ENCODE data around the gene TCF7L2. TPM values are rescaled to one million over a fixed set of nuclear protein-coding genes. Genes with fewer than 3 reads are reported as not detected.

The TCF7L2 gene
- total RNA-seq, 1 donor from 2014 or later: 49.3 TPM

GRCh38 chr10:113058523-113059370 is 108.7 kb downstream of the TCF7L2 start:
- TF ChIP-seq CTCF (IDR thresholded peaks at IDR 0.05; ENCODE audit: unreplicated experiment): no peak
- Mint-ChIP-seq H3K4me1 (ENCODE audit: unreplicated experiment) (peaks cover 38% of the 10 kb centered on the region), H3K9me3 (ENCODE audit: unreplicated experiment) (no peaks in the 10 kb centered on the region), H3K4me3 (ENCODE audit: unreplicated experiment) (no peak overlapping the region), H3K36me3 (ENCODE audit: low read depth, unreplicated experiment) (peaks cover 6% of the 10 kb centered on the region), H3K27me3 (ENCODE audit: unreplicated experiment) (peaks cover 3% of the 10 kb centered on the region), H3K27ac (ENCODE audit: unreplicated experiment) (no peak overlapping the region)
- DNase-seq (ENCODE audit: low spot score): peak; percentile 23

GRCh38 chr10:113059371-113059780 is 109.3 kb downstream of the TCF7L2 start:
- DNase-seq (ENCODE audit: low spot score): no peak
- TF ChIP-seq CTCF (IDR thresholded peaks at IDR 0.05; ENCODE audit: unreplicated experiment): no peak
- H3K27me3 Mint-ChIP-seq (ENCODE audit: unreplicated experiment): peaks cover 3% of the 10 kb centered on the region

GRCh38 chr10:113060201-113061053 is 110.4 kb downstream of the TCF7L2 start:
- DNase-seq (ENCODE audit: low spot score): peak; percentile 15
- TF ChIP-seq CTCF (IDR thresholded peaks at IDR 0.05; ENCODE audit: unreplicated experiment): no peak
- Mint-ChIP-seq H3K4me1 (ENCODE audit: unreplicated experiment) (peaks cover 35% of the 10 kb centered on the region), H3K27me3 (ENCODE audit: unreplicated experiment) (peaks cover 3% of the 10 kb centered on the region), H3K27ac (ENCODE audit: unreplicated experiment) (peak overlapping the region; percentile 86), H3K9me3 (ENCODE audit: unreplicated experiment) (no peaks in the 10 kb centered on the region), H3K36me3 (ENCODE audit: low read depth, unreplicated experiment) (peaks cover 6% of the 10 kb centered on the region), H3K4me3 (ENCODE audit: unreplicated experiment) (no peak overlapping the region)

More at GRCh38 chr10:113059371-113059780, 109.3 kb downstream of the TCF7L2 start:
- no peak overlapping the region for H3K4me3 Mint-ChIP-seq (ENCODE audit: unreplicated experiment)
- H3K27ac Mint-ChIP-seq (ENCODE audit: unreplicated experiment): no peak overlapping the region
- H3K4me1 Mint-ChIP-seq (ENCODE audit: unreplicated experiment): peaks cover 36% of the 10 kb centered on the region
- no peaks in the 10 kb centered on the region for H3K9me3 Mint-ChIP-seq (ENCODE audit: unreplicated experiment)
- peaks cover 6% of the 10 kb centered on the region for H3K36me3 Mint-ChIP-seq (ENCODE audit: low read depth, unreplicated experiment)

- peaks cover 3% of the 10 kb centered on the region for H3K27me3 Mint-ChIP-seq (ENCODE audit: unreplicated experiment)
- no peak for DNase-seq (ENCODE audit: low spot score)
- H3K9me3 Mint-ChIP-seq (ENCODE audit: unreplicated experiment): no peaks in the 10 kb centered on the region
- peak overlapping the region; percentile 86 for H3K27ac Mint-ChIP-seq (ENCODE audit: unreplicated experiment)
- H3K4me1 Mint-ChIP-seq (ENCODE audit: unreplicated experiment): peaks cover 35% of the 10 kb centered on the region
- peak overlapping the region; percentile 8 for H3K4me3 Mint-ChIP-seq (ENCODE audit: unreplicated experiment)
- H3K36me3 Mint-ChIP-seq (ENCODE audit: low read depth, unreplicated experiment): peaks cover 6% of the 10 kb centered on the region
- no peak for TF ChIP-seq CTCF (IDR thresholded peaks at IDR 0.05; ENCODE audit: unreplicated experiment)
Observed at GRCh38 chr10:113061054-113061430, 111.0 kb downstream of the TCF7L2 start.
